ENCODE data around the gene CNTNAP2.
"Not testable (repeated sequence)": the region's sequence is repeated elsewhere in the genome, so short reads cannot be mapped to it uniquely, and the experiment has no call there.

CNTNAP2 gene

DNA sequence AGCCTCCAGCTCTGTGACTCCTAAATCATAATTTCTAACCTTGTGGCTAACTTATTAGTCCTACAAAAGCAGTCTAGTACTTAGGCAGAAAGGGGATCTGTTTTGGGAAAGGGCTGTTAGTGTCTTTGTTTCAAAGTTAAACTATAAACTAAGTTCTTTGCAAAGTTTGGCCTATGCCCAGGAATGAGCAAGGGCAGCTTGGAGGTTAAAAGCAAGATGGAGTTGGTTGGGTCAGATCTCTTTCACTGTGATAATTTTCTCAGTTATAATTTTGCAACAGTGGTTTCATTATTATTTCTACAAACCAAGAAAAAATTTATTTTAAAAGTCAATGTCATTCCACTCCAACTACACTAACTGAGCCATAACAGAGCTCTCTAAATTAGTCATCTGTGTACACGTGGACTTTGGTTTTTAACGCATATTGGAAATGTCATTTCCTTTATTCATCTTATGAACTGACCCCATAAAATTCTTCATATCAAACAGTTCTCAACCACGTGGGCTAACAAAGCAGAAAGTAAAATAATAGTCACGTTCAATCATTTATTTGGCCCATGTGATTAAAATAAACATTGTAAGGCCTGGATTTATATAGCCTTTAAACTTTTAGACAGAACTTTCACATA is 2330.7 kb downstream of the CNTNAP2 start:
- DNase-seq (ENCODE audit: low read depth) = no peak
- TF ChIP-seq, protein P1, sequence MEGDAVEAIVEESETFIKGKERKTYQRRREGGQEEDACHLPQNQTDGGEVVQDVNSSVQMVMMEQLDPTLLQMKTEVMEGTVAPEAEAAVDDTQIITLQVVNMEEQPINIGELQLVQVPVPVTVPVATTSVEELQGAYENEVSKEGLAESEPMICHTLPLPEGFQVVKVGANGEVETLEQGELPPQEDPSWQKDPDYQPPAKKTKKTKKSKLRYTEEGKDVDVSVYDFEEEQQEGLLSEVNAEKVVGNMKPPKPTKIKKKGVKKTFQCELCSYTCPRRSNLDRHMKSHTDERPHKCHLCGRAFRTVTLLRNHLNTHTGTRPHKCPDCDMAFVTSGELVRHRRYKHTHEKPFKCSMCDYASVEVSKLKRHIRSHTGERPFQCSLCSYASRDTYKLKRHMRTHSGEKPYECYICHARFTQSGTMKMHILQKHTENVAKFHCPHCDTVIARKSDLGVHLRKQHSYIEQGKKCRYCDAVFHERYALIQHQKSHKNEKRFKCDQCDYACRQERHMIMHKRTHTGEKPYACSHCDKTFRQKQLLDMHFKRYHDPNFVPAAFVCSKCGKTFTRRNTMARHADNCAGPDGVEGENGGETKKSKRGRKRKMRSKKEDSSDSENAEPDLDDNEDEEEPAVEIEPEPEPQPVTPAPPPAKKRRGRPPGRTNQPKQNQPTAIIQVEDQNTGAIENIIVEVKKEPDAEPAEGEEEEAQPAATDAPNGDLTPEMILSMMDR (conservative IDR thresholded peaks at IDR 0.05; ENCODE audit: low read depth, low read length) = no peak
- no peak overlapping the region for H3K4me3 ChIP-seq (ENCODE audit: low read depth, low read length)

DNA sequence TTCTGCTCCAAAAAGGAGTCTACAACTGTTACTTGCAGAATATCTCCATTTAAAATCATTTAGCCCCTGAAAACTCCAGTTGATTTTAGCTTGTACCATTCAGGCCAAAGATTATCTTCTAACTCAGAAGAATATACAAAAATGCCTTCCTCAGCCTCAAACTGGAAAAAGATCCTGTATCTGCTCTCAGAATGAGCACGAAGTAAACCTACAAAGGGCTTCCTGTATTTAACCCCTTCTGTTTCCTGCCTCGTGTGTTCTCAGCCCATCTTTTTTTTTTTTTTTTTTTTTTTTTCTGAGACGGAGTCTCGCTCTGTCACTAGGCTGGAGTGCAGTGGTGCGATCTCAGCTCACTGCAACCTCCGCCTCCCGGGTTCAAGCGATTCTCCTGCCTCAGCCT is 2334.9 kb downstream of the CNTNAP2 start:
- H3K4me3 ChIP-seq (ENCODE audit: low read depth, low read length); DNase-seq (ENCODE audit: low read depth): not testable (repeated sequence)

DNA sequence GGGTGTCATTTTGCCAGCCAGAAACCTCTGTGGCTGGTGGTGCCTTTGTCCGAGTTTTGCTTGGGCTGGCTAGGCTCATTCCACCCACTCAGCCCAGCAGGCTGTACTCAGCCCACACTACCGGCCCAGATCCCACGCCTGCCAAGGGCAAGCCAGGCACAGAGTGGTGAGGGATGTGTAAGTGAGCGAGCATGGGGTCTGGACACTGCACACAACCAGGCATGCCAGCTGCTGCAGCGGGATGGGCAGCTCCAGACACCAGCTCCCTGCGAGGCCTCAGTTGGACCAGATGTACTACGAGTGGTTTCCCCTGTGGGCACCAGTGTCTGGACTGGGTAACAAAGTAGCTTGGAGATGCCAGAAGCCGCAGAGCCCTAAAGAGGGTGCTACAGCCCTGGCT is 2339.8 kb downstream of the CNTNAP2 start:
- TF ChIP-seq, protein P1 (conservative IDR thresholded peaks at IDR 0.05; ENCODE audit: low read depth, low read length) = no peak
- no peak overlapping the region for H3K4me3 ChIP-seq (ENCODE audit: low read depth, low read length)
- DNase-seq (ENCODE audit: low read depth) = no peak

DNA sequence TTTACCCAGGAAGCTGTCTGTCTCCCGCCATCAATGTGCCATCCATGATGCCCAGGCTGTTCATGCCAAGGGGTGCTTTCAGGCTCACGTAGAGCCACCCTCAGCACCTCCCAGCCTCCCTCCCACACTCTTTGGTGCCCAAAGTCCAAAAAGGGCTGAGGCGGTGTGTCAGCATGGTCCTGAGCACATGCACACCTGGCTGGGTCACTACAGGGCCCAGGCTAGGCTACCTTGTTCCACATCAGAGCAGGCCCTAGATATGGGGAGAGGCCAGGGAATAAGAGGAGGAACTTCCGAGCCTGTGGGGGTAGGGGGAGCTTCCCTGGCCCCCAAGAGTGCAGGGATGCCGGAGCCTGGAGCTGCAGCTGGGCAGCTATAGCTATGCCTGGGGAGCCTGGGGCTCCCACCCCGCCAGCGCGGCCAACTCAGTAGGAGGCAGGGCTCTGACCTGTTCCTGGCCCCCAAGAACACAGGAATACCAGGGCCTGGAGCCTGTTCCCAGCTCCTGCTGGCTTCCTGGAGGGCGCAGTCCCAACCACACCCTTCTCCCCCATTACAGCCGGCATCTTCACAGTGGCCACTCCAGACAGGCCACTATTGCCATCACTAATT is 2340.8 kb downstream of the CNTNAP2 start:
- TF ChIP-seq, protein P1 (conservative IDR thresholded peaks at IDR 0.05; ENCODE audit: low read depth, low read length) = no peak
- H3K4me3 ChIP-seq (ENCODE audit: low read depth, low read length) = no peak overlapping the region
- DNase-seq (ENCODE audit: low read depth) = no peak

DNA sequence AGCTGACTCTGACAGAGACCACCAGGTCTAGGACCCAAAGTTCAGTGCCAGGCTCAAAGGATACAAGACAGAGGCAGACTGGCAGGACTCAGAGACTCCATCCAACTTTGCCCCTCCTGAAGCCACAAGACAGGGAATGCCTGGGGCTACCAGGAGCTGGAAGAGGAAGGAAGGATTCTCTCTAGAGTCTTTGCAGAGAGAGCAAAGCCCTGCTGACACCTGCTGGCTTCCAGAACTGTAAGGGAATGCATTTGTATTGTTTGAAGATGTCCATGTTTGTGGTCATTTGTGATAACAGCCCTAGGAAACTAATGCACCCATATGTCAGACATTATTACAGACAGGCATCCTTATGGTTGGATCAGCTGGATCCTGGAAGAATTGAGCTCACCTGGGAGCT is 2341.7 kb downstream of the CNTNAP2 start:
- DNase-seq (ENCODE audit: low read depth) = no peak
- TF ChIP-seq, protein P1 (conservative IDR thresholded peaks at IDR 0.05; ENCODE audit: low read depth, low read length) = no peak
- H3K4me3 ChIP-seq (ENCODE audit: low read depth, low read length) = no peak overlapping the region

DNA sequence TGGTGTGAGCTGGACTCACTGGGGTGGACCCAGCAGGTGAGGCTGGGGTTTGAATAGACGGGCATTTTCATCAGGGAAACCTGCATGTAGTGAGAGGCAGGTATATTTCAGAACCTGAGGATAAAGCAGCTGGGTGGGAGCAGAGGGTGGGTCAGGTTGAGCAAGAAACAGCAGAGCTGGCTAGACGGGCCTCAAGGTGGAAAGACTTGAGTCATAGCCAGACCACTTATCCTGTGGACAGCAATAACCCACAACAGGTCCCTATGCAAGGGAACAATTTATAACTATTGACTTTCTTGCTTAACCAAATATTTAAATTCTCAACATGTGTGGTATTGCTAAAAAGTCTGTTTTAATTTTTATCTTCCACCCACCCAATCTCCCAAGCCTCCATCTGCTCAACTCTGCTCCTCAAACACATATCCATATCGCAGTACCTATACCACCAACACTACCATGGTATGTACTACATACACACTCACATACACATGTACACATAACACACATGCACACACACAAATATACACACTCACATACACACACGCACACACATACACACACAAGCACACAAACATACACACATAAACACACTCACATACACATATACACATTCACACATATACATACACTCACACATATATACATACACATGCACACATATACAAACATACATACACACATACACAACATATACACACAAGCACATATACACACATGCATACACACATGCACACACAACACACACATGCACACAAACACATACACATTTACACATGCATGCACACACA is 2345.0 kb downstream of the CNTNAP2 start:
- DNase-seq (ENCODE audit: low read depth) = no peak
- H3K4me3 ChIP-seq (ENCODE audit: low read depth, low read length) = no peak overlapping the region
- TF ChIP-seq, protein P1 (conservative IDR thresholded peaks at IDR 0.05; ENCODE audit: low read depth, low read length) = no peak

DNA sequence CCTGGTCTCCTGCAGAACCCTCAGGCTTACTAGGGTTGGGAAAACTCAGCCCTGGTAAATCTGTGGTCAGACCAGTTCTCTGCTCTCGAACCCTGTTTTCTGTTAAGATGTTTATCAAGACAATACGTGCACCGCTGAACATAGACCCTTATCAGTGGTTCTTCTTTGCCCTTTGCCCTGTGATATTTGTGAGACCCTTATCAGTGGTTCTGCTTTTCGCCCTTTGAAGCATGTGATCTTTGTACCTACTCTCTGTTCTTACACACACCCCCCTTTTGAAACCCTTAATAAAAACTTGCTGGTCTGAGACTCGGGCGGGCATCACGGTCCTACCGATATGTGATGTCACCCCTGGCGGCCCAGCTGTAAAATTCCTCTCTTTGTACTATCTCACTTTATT is 2346.2 kb downstream of the CNTNAP2 start:
- DNase-seq (ENCODE audit: low read depth) = not testable (repeated sequence)

DNA sequence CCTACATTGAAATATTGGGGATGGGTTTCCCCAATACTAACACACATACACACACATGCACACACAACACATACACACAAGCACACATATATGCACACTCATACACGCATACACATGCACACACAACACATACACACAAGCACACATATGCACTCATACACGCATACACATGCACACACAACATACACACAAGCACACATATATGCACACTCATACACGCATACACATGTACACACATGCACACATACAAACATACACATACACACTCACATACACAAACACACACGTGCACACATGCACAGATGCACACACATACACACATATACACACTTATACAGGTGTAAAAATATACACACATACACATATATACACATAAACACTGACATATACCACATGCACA is 2346.6 kb downstream of the CNTNAP2 start:
- no peak for DNase-seq (ENCODE audit: low read depth)
- H3K4me3 ChIP-seq (ENCODE audit: low read depth, low read length) = no peak overlapping the region
- TF ChIP-seq, protein P1 (conservative IDR thresholded peaks at IDR 0.05; ENCODE audit: low read depth, low read length) = no peak

More for the DNA sequence above, 2346.2 kb downstream of the CNTNAP2 start:
- H3K4me3 ChIP-seq (ENCODE audit: low read depth, low read length) = not testable (repeated sequence)

All from choroid plexus epithelial cell (primary cell).